Gastrocnemius medialis (tissue), 4 donors: ENCODE measurements around the gene RAD54L2.

Experiments used
- POLR2A ChIP-seq, 2 donors: fragments of 450-650 bp; IDR thresholded peaks; one replicate each; pipeline ENCODE4 v1.6.1; 2017; ENCODE audit warnings: antibody characterized with exemption in 2 of 2, mild to moderate bottlenecking in 2 of 2, moderate library complexity in 2 of 2
- TF ChIP-seq, protein P1 (sequence below), 5 experiments: fragments of 450-650 bp in 3 of 5; fragments of 200-600 bp in 2 of 5; sonication (generic) in 2 of 5; IDR thresholded peaks in 4 of 5; conservative IDR thresholded peaks in 1 of 5; 1 replicate in 4 of 5; 2 replicates in 1 of 5; pipeline ENCODE4 v1.5.1; 2016 to 2019; ENCODE audit warnings: antibody characterized with exemption in 5 of 5, mild to moderate bottlenecking in 3 of 5, moderate library complexity in 3 of 5

GRCh38 chr3:51500632-51501131 lies 37.8 kb upstream of the RAD54L2 start:
- TF ChIP-seq, protein P1, sequence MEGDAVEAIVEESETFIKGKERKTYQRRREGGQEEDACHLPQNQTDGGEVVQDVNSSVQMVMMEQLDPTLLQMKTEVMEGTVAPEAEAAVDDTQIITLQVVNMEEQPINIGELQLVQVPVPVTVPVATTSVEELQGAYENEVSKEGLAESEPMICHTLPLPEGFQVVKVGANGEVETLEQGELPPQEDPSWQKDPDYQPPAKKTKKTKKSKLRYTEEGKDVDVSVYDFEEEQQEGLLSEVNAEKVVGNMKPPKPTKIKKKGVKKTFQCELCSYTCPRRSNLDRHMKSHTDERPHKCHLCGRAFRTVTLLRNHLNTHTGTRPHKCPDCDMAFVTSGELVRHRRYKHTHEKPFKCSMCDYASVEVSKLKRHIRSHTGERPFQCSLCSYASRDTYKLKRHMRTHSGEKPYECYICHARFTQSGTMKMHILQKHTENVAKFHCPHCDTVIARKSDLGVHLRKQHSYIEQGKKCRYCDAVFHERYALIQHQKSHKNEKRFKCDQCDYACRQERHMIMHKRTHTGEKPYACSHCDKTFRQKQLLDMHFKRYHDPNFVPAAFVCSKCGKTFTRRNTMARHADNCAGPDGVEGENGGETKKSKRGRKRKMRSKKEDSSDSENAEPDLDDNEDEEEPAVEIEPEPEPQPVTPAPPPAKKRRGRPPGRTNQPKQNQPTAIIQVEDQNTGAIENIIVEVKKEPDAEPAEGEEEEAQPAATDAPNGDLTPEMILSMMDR (IDR thresholded peaks at IDR 0.05 in 4 of 5, conservative IDR thresholded peaks at IDR 0.05 in 1 of 5) = no peak
- no peak for TF ChIP-seq POLR2A (IDR thresholded peaks at IDR 0.05)
